Hematopoietic multipotent progenitor cell treated with erythropoietin and hydrocortisone succinate and interleukin-3 and kit ligand, for 6 days (in vitro differentiated cells): ENCODE data around the gene CDC42SE1.

Experiments
- DNase-seq: peaks from one replicate; pipeline ENCODE4 v3.0.0-alpha.2; 2015

CDC42SE1 gene

DNA sequence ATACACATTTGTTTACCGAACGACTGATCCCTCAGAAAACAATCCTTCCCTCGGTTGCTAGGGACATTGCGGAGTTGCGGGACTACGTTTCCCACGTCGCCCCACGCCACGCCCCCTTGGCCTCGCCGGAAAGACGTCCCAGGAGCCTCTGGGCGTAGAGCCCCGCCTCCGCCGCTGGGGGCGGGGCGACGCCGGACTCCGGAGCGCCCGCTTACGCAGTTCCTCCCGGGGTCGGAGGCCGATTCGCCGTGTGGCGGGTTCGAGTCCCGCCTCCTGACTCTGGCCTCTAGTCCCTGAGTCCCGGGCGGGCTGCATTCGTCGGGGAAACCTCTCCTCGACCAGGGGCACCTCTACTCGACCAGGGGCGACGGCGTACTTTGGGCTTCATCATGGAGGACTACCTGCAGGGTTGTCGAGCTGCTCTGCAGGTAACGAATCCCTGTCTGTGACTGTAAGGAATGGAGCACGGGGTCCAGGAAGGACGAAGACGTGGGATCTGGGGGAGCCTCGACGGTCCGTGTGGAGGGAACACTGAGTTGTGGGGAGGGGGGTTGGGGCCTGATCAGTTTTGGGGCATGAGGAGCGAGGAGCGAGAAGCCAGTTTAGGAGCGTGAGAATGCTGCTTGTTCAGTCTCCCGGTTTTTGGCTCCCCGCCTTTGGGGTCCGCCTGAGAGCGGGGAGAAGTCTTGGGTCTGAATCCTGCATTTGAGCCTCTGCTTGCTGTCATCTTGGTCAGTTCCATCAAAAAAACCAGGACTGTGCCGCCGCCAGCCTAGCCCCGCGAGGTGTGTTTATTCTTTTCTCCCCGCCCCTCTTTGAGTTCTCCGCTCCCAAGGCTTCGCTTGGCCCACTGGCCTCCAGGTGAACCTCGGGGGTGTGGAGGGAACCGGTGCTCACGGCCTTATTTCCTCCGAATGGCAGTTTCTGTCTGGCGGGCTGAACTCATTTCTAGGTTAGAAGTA, 50.9 kb downstream of the CDC42SE1 start, which contains the start of gene PRUNE1:
PRUNE1 (plus strand) TSS at position 206 of the 962 bp plus-strand sequence; CDS start at position 390, 184 bp downstream.
- DNase-seq, result peak; percentile 98

- no peak for DNase-seq
Observed at GRCh38 chr1:151007853-151008243, 51.6 kb downstream of the CDC42SE1 start.

GRCh38 chr1:151006327-151007052, 52.9 kb downstream of the CDC42SE1 start, which contains the start of gene MINDY1:
TSS of gene MINDY1 (minus strand) at chr1:151006902. CDS start at chr1:151002617, 4,285 bp downstream.
- peak; percentile 93 for DNase-seq

GRCh38 chr1:151005729-151006319, 53.6 kb downstream of the CDC42SE1 start:
- peak; percentile 28 for DNase-seq

- DNase-seq, result peak; percentile 61
Observed at GRCh38 chr1:151003180-151003579, 56.2 kb downstream of the CDC42SE1 start.

- no peak for DNase-seq
Observed at GRCh38 chr1:151002611-151003010, 56.8 kb downstream of the CDC42SE1 start.

DNA sequence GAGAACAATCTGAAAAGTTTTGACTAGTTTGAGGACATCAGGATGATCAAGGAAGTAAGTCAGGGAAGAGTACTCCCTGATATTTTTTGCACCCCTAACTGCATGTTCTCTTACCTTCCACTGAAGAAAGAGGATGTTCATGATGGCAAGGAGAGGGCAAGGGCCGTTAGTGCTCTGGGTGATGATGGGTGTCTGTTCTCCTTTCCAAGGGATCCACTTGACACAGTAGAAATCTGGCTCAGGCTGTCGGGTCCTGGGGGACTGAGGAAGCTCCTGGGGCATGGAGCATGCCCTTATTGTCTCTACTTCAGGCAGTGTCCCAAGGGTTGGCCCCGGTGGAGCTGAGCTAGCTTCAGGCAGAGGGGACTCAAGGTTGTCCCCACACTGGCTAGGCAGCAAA, 57.4 kb downstream of the CDC42SE1 start:
- DNase-seq, result no peak

- no peak for DNase-seq
Observed at GRCh38 chr1:151001602-151002001, 57.8 kb downstream of the CDC42SE1 start.
